ENCODE results near the gene XPC. TPM values are rescaled to one million over a fixed set of nuclear protein-coding genes. Genes with fewer than 3 reads are reported as not detected.
A peak's percentile ranks its signal among the peaks of the same experiment; 100 is the strongest.

Gene XPC
- total RNA-seq, 1 experiment from 2014 or later: 34.9 TPM

DNA sequence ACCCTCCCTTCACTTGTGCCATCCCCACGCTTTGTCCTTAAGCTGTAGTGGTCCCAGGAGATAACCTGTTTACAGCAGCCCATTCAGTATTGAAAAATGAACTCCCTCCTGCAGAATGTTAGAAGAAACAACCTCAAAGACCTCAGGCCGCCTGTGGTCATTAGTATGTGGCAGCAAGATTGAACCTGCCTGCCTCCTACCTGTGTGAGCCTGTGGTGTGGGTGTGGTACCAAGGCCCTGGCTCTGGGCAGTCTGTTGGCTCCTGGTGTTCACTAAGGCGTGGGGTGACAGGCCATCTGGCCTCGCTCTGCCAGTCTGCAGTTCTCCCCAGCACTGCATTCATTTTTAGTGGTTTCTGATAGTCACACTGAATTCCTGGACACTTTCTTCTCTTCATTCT lies 21.2 kb upstream of the XPC start:
- Mint-ChIP-seq H3K27ac (peak overlapping the region; percentile 49), H3K9me3 (no peaks in the 10 kb centered on the region), H3K27me3 (ENCODE audit: low read depth) (no peaks in the 10 kb centered on the region), H3K36me3 (peaks cover 25% of the 10 kb centered on the region), H3K4me3 (no peak overlapping the region), H3K4me1 (peaks cover 5% of the 10 kb centered on the region; the same call in 1 of the 2 replicates)
- ChIA-PET CTCF (interaction anchor here (1.2 kb wide), 1 partner anchor 16 kb away, joined by 3 read pairs; no protein-coding TSS in a partner anchor), POLR2A (no interaction called here)
- DNase-seq (ENCODE audit: low spot score) (no peak), ATAC-seq (no peak)
- TF ChIP-seq, protein P1, sequence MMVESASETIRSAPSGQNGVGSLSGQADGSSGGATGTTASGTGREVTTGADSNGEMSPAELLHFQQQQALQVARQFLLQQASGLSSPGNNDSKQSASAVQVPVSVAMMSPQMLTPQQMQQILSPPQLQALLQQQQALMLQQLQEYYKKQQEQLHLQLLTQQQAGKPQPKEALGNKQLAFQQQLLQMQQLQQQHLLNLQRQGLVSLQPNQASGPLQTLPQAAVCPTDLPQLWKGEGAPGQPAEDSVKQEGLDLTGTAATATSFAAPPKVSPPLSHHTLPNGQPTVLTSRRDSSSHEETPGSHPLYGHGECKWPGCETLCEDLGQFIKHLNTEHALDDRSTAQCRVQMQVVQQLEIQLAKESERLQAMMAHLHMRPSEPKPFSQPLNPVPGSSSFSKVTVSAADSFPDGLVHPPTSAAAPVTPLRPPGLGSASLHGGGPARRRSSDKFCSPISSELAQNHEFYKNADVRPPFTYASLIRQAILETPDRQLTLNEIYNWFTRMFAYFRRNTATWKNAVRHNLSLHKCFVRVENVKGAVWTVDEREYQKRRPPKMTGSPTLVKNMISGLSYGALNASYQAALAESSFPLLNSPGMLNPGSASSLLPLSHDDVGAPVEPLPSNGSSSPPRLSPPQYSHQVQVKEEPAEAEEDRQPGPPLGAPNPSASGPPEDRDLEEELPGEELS (CRISPR knock-in tag; IDR thresholded peaks at IDR 0.05): no peak
- TF ChIP-seq ZNF396 (CRISPR knock-in tag; IDR thresholded peaks at IDR 0.05; ENCODE audit: borderline replicate concordance) (no peak), RORB (CRISPR knock-in tag; IDR thresholded peaks at IDR 0.05) (no peak), KAT7 (CRISPR knock-in tag; IDR thresholded peaks at IDR 0.05; ENCODE audit: borderline replicate concordance) (no peak), SP1 (CRISPR knock-in tag; conservative IDR thresholded peaks at IDR 0.05) (no peak), ZNF263 (CRISPR knock-in tag; IDR thresholded peaks at IDR 0.05; ENCODE audit: low read depth) (no peak), GRHL2 (CRISPR knock-in tag; IDR thresholded peaks at IDR 0.05; ENCODE audit: insufficient replicate concordance, severe bottlenecking) (no peak)
- TF ChIP-seq, protein P2, sequence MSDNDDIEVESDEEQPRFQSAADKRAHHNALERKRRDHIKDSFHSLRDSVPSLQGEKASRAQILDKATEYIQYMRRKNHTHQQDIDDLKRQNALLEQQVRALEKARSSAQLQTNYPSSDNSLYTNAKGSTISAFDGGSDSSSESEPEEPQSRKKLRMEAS (CRISPR knock-in tag; IDR thresholded peaks at IDR 0.05): no peak
- TF ChIP-seq, protein P3, sequence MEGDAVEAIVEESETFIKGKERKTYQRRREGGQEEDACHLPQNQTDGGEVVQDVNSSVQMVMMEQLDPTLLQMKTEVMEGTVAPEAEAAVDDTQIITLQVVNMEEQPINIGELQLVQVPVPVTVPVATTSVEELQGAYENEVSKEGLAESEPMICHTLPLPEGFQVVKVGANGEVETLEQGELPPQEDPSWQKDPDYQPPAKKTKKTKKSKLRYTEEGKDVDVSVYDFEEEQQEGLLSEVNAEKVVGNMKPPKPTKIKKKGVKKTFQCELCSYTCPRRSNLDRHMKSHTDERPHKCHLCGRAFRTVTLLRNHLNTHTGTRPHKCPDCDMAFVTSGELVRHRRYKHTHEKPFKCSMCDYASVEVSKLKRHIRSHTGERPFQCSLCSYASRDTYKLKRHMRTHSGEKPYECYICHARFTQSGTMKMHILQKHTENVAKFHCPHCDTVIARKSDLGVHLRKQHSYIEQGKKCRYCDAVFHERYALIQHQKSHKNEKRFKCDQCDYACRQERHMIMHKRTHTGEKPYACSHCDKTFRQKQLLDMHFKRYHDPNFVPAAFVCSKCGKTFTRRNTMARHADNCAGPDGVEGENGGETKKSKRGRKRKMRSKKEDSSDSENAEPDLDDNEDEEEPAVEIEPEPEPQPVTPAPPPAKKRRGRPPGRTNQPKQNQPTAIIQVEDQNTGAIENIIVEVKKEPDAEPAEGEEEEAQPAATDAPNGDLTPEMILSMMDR (IDR thresholded peaks at IDR 0.05): no peak

DNA sequence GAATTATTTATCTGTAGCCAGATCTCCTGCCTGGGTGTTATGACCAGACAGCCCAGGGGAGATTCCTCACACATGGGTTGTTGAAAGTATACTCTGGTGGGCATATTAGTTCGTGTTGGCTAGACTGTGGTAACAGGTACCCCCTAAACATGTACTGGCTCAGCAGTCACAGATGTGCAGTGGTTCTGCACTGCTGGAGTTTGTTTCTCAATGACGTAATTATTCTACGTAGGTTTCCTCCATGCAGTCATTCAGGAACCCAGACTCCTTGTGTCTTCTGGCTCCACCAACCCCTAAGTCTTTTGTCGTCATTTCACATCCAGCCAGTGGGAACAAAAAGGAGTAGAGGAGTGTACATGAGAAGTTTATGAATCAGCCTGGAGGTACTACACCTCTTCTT lies 16.5 kb upstream of the XPC start:
- POLR2A ChIA-PET: no interaction called here
- Mint-ChIP-seq H3K9me3 (no peaks in the 10 kb centered on the region), H3K4me3 (no peak overlapping the region), H3K27ac (no peak overlapping the region), H3K27me3 (ENCODE audit: low read depth) (no peaks in the 10 kb centered on the region), H3K36me3 (peaks cover 28% of the 10 kb centered on the region), H3K4me1 (peaks cover 18% of the 10 kb centered on the region)
- TF ChIP-seq, protein P4, sequence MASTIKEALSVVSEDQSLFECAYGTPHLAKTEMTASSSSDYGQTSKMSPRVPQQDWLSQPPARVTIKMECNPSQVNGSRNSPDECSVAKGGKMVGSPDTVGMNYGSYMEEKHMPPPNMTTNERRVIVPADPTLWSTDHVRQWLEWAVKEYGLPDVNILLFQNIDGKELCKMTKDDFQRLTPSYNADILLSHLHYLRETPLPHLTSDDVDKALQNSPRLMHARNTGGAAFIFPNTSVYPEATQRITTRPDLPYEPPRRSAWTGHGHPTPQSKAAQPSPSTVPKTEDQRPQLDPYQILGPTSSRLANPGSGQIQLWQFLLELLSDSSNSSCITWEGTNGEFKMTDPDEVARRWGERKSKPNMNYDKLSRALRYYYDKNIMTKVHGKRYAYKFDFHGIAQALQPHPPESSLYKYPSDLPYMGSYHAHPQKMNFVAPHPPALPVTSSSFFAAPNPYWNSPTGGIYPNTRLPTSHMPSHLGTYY (CRISPR knock-in tag; IDR thresholded peaks at IDR 0.05): no peak
- no peak for TF ChIP-seq CBFB (CRISPR knock-in tag; IDR thresholded peaks at IDR 0.05; ENCODE audit: low read depth)
- TF ChIP-seq, protein P5, sequence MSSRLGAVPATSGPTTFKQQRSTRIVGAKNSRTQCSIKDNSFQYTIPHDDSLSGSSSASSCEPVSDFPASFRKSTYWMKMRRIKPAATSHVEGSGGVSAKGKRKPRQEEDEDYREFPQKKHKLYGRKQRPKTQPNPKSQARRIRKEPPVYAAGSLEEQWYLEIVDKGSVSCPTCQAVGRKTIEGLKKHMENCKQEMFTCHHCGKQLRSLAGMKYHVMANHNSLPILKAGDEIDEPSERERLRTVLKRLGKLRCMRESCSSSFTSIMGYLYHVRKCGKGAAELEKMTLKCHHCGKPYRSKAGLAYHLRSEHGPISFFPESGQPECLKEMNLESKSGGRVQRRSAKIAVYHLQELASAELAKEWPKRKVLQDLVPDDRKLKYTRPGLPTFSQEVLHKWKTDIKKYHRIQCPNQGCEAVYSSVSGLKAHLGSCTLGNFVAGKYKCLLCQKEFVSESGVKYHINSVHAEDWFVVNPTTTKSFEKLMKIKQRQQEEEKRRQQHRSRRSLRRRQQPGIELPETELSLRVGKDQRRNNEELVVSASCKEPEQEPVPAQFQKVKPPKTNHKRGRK (CRISPR knock-in tag; IDR thresholded peaks at IDR 0.05; ENCODE audit: borderline replicate concordance): no peak
- DNase-seq (ENCODE audit: low spot score): no peak
- CTCF ChIA-PET: interaction anchor here (1.0 to 1.2 kb wide), 2 partner anchors 9 to 12 kb away, joined by 3 to 4 read pairs; no protein-coding TSS in a partner anchor
- no peak for ATAC-seq

DNA sequence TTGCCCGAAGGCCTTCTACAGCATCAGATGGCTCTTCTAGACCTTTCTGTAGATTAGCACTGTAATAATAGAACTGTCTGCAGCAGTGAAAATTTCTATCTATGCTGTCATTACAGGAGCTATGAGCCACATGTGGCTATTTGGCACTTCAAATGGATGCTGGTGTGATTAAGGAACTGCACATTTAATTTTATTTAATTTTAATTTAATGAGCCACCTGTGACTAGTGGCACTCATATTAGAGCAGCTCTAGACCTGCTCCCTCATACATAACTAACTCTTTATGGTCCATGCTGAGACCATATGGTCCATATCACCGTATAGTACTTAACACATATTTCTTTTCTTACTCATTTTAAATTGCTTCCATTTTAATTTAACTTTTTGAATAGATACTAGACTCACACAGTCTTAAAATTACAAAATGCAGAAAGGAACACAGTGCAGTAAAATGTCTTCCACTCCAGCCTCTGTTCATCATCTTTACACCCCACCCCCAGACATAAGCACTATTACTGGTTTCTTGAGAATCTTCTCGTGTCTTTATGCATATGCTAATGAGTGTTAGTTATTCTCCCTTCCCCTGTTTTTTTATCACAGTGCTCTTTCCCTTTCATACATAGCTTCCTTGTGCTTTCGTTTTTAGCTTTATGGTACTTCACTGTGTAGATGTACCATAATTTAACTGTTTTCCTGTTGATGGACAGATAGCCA lies 9.8 kb upstream of the XPC start:
- POLR2A ChIA-PET: no interaction called here
- Mint-ChIP-seq H3K4me3 (no peak overlapping the region), H3K27me3 (ENCODE audit: low read depth) (no peaks in the 10 kb centered on the region), H3K9me3 (no peaks in the 10 kb centered on the region), H3K4me1 (peaks cover 13% of the 10 kb centered on the region), H3K36me3 (peaks cover 34% of the 10 kb centered on the region), H3K27ac (no peak overlapping the region)
- CTCF ChIA-PET: interaction anchor here (1.9 kb wide), 1 partner anchor 15 kb away, joined by 5 read pairs; no protein-coding TSS in a partner anchor
- ATAC-seq (no peak), DNase-seq (ENCODE audit: low spot score) (no peak)
- TF ChIP-seq, protein P6, sequence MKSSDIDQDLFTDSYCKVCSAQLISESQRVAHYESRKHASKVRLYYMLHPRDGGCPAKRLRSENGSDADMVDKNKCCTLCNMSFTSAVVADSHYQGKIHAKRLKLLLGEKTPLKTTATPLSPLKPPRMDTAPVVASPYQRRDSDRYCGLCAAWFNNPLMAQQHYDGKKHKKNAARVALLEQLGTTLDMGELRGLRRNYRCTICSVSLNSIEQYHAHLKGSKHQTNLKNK (CRISPR knock-in tag; IDR thresholded peaks at IDR 0.05): no peak
- TF ChIP-seq OVOL2 (CRISPR knock-in tag; IDR thresholded peaks at IDR 0.05; ENCODE audit: borderline replicate concordance): no peak
- TF ChIP-seq SOX15 (CRISPR knock-in tag; IDR thresholded peaks at IDR 0.05): no peak
- TF ChIP-seq, protein P7, sequence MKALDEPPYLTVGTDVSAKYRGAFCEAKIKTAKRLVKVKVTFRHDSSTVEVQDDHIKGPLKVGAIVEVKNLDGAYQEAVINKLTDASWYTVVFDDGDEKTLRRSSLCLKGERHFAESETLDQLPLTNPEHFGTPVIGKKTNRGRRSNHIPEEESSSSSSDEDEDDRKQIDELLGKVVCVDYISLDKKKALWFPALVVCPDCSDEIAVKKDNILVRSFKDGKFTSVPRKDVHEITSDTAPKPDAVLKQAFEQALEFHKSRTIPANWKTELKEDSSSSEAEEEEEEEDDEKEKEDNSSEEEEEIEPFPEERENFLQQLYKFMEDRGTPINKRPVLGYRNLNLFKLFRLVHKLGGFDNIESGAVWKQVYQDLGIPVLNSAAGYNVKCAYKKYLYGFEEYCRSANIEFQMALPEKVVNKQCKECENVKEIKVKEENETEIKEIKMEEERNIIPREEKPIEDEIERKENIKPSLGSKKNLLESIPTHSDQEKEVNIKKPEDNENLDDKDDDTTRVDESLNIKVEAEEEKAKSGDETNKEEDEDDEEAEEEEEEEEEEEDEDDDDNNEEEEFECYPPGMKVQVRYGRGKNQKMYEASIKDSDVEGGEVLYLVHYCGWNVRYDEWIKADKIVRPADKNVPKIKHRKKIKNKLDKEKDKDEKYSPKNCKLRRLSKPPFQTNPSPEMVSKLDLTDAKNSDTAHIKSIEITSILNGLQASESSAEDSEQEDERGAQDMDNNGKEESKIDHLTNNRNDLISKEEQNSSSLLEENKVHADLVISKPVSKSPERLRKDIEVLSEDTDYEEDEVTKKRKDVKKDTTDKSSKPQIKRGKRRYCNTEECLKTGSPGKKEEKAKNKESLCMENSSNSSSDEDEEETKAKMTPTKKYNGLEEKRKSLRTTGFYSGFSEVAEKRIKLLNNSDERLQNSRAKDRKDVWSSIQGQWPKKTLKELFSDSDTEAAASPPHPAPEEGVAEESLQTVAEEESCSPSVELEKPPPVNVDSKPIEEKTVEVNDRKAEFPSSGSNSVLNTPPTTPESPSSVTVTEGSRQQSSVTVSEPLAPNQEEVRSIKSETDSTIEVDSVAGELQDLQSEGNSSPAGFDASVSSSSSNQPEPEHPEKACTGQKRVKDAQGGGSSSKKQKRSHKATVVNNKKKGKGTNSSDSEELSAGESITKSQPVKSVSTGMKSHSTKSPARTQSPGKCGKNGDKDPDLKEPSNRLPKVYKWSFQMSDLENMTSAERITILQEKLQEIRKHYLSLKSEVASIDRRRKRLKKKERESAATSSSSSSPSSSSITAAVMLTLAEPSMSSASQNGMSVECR (CRISPR knock-in tag; IDR thresholded peaks at IDR 0.05; ENCODE audit: borderline replicate concordance): no peak
- TF ChIP-seq, protein P1 (CRISPR knock-in tag; IDR thresholded peaks at IDR 0.05): no peak

Measured in WTC11 (cell line).